Measurements from ENCODE around the gene CARD19.

DNA sequence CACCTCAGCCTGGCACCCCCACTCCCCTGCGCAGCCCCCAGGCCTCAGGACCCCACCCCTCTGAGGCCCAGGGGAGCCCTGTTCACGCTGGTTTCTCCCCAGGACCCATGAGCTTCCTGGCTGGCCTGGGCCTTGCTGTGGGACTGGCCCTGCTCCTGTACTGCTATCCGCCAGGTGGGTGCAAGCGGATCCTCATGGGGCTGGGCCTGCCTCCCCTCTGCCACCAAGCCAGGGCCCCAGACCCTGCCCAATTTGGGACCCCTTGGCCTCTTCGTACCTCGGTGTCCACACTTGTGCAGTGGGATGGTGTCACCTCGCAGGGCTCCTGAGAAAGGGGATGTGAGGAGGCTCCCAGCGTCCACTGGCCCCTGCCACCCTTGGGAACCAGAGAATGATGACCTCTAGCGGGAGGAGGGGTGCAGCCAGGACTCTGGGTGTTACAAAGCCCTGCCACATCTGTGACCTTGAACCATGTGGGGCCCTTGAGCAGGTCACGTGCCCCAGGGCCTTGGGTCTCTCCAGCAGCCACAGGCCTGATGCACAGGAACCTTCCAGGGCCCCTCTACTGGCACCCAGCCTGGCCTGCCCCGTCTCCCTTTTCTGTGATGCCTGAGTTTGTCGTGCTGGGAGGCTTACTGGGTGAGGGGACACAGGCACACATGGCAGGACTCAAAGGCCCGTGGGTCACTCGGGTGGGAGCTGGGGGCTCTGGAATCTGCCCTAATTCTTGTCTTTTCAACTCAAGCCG is 16.3 kb downstream of the CARD19 start:
- TF ChIP-seq, protein P1, sequence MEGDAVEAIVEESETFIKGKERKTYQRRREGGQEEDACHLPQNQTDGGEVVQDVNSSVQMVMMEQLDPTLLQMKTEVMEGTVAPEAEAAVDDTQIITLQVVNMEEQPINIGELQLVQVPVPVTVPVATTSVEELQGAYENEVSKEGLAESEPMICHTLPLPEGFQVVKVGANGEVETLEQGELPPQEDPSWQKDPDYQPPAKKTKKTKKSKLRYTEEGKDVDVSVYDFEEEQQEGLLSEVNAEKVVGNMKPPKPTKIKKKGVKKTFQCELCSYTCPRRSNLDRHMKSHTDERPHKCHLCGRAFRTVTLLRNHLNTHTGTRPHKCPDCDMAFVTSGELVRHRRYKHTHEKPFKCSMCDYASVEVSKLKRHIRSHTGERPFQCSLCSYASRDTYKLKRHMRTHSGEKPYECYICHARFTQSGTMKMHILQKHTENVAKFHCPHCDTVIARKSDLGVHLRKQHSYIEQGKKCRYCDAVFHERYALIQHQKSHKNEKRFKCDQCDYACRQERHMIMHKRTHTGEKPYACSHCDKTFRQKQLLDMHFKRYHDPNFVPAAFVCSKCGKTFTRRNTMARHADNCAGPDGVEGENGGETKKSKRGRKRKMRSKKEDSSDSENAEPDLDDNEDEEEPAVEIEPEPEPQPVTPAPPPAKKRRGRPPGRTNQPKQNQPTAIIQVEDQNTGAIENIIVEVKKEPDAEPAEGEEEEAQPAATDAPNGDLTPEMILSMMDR (IDR thresholded peaks at IDR 0.05), result no peak
- TF ChIP-seq ZFX (IDR thresholded peaks at IDR 0.05; ENCODE audit: borderline replicate concordance), result no peak
